OCI-LY1 (cell line): ENCODE results near the gene BEND3.
A peak's percentile ranks its signal among the peaks of the same experiment; 100 is the strongest.

ENCODE experiments used
- H2AFZ ChIP-seq: fragments of 200-600 bp; sonication (generic), shearing (Covaris generic); 2 replicates; pipeline ENCODE4 v1.6.0; 2014; ENCODE audit warnings: antibody characterized with exemption, mild to moderate bottlenecking, low read length
- H3F3A ChIP-seq: fragments of 200-600 bp; sonication (generic), shearing (Covaris generic); 2 replicates; pipeline ENCODE4 v1.6.0; 2014; ENCODE audit warnings: mild to moderate bottlenecking, antibody characterized with exemption, low read length, moderate library complexity; ENCODE audit not compliant: insufficient read depth
- H3K27ac ChIP-seq: fragments of 200-600 bp; sonication (generic); 2 replicates; pipeline ENCODE4 v1.5.1; 2014; ENCODE audit warnings: low read length, mixed run types, mild to moderate bottlenecking, low read depth; ENCODE audit not compliant: poor library complexity, severe bottlenecking
- H3K27me3 ChIP-seq: fragments of 200-600 bp; sonication (generic); 2 replicates; pipeline ENCODE4 v1.6.0; 2014; ENCODE audit warnings: antibody characterized with exemption, mild to moderate bottlenecking, low read length, moderate library complexity; ENCODE audit not compliant: insufficient read depth
- H3K36me3 ChIP-seq: fragments of 200-600 bp; sonication (generic); 2 replicates; pipeline ENCODE4 v1.6.1; 2014; ENCODE audit warnings: mild to moderate bottlenecking, antibody characterized with exemption, low read length, moderate library complexity, mixed read lengths; ENCODE audit not compliant: insufficient read depth
- H3K4me1 ChIP-seq: fragments of 200-600 bp; sonication (generic); 2 replicates; pipeline ENCODE4 v1.5.1; 2014; ENCODE audit warnings: mild to moderate bottlenecking, low read length, moderate library complexity; ENCODE audit not compliant: insufficient read depth, severe bottlenecking
- H3K4me2 ChIP-seq: fragments of 200-600 bp; sonication (generic), shearing (Covaris generic); 2 replicates; pipeline ENCODE4 v1.6.1; 2014; ENCODE audit warnings: low read length
- H3K4me3 ChIP-seq: fragments of 200-600 bp; sonication (generic); 2 replicates; pipeline ENCODE4 v1.5.1; 2014; ENCODE audit warnings: low read length, low read depth, mild to moderate bottlenecking, mixed read lengths; ENCODE audit not compliant: poor library complexity, severe bottlenecking
- H3K79me2 ChIP-seq: fragments of 200-600 bp; shearing (Covaris generic); 2 replicates; pipeline ENCODE4 v1.6.1; 2016; ENCODE audit warnings: mixed run types, low read length, mixed read lengths; ENCODE audit not compliant: insufficient read depth
- H3K9ac ChIP-seq: fragments of 200-600 bp; sonication (generic), shearing (Covaris generic); 2 replicates; pipeline ENCODE4 v1.6.1; 2014; ENCODE audit warnings: mild to moderate bottlenecking, low read length, mixed read lengths
- H3K9me2 ChIP-seq: fragments of 200-600 bp; sonication (generic), shearing (Covaris generic); 2 replicates; pipeline ENCODE4 v1.6.1; 2014; ENCODE audit warnings: low read depth, mild to moderate bottlenecking, low read length, mixed read lengths
- H3K9me3 ChIP-seq: fragments of 200-600 bp; shearing (Covaris generic); 2 replicates; pipeline ENCODE4 v1.6.1; 2014; ENCODE audit warnings: low read length, mixed read lengths
- H4K20me1 ChIP-seq: fragments of 200-600 bp; sonication (generic), shearing (Covaris generic); 2 replicates; pipeline ENCODE4 v1.6.0; 2016; ENCODE audit warnings: mild to moderate bottlenecking, low read length; ENCODE audit not compliant: insufficient read depth
- CTCF ChIP-seq: fragments of 200-600 bp; sonication (generic), shearing (Covaris generic); IDR thresholded peaks from 2 replicates; pipeline ENCODE4 v1.5.1; 2017; ENCODE audit warnings: mild to moderate bottlenecking, antibody characterized with exemption, low read length, moderate library complexity, mixed read lengths
- EZH2 ChIP-seq: fragments of 200-600 bp; sonication (generic), shearing (Covaris generic); IDR thresholded peaks from 2 replicates; pipeline ENCODE4 v1.8.0; 2017; ENCODE audit warnings: borderline replicate concordance, mixed run types, mild to moderate bottlenecking, antibody characterized with exemption, low read length, moderate library complexity, mixed read lengths

Gene BEND3

DNA sequence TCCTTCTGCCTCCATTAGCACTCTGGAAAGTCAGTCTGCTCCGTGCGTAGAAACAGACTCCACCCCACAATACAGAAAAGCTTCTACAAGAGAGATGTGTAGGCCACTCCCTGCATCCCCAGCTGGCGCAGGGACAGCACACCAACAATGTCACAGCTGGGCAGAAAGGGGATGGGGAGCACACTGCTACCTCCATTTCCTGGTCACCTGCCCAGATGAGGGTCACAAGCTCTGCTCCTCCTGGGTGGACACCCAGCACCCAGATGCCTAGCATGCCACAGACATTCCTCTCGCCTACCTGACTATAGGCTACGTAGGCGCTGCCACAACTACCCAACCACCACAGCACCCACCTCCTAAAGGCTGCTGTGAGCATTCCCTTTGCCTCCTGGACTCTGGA is 12.2 kb downstream of the BEND3 start:
- peak overlapping the region; percentile 92 for H3K27ac ChIP-seq
- H4K20me1 ChIP-seq: no peaks in the 10 kb centered on the region
- H3K4me3 ChIP-seq: peak overlapping the region; percentile 26
- no peak overlapping the region for H2AFZ ChIP-seq
- H3F3A ChIP-seq: no peaks in the 10 kb centered on the region; the same call in 1 of the 2 replicates
- no peaks in the 10 kb centered on the region for H3K9me2 ChIP-seq
- H3K9me3 ChIP-seq: no peaks in the 10 kb centered on the region
- peaks cover 12% of the 10 kb centered on the region; the same call in 1 of the 2 replicates for H3K36me3 ChIP-seq
- H3K27me3 ChIP-seq: no peaks in the 10 kb centered on the region
- H3K4me2 ChIP-seq: peak overlapping the region; percentile 48
- TF ChIP-seq EZH2 (no peak), CTCF (no peak)
- 0 out of 2 replicates have a peak, but pooled peaks cover 2% of the 10 kb centered on the region for H3K79me2 ChIP-seq
- peaks cover 82% of the 10 kb centered on the region for H3K4me1 ChIP-seq
- H3K9ac ChIP-seq: peak overlapping the region; percentile 47

GRCh38 chr6:107102414-107102805 is 12.9 kb downstream of the BEND3 start:
- no peak overlapping the region for H2AFZ ChIP-seq
- no peaks in the 10 kb centered on the region for H4K20me1 ChIP-seq
- TF ChIP-seq CTCF (no peak), EZH2 (no peak)
- peak overlapping the region; percentile 26 for H3K4me3 ChIP-seq
- no peaks in the 10 kb centered on the region for H3K9me2 ChIP-seq
- peaks cover 75% of the 10 kb centered on the region for H3K4me1 ChIP-seq
- peak overlapping the region; percentile 48 for H3K4me2 ChIP-seq
- H3K27ac ChIP-seq: peak overlapping the region; percentile 92
- peaks cover 17% of the 10 kb centered on the region; the same call in 1 of the 2 replicates for H3K36me3 ChIP-seq
- no peaks in the 10 kb centered on the region for H3K9me3 ChIP-seq
- no peaks in the 10 kb centered on the region; the same call in 1 of the 2 replicates for H3F3A ChIP-seq
- H3K27me3 ChIP-seq: no peaks in the 10 kb centered on the region
- 0 out of 2 replicates have a peak, but pooled peaks cover 2% of the 10 kb centered on the region for H3K79me2 ChIP-seq
- H3K9ac ChIP-seq: peak overlapping the region; percentile 47

DNA sequence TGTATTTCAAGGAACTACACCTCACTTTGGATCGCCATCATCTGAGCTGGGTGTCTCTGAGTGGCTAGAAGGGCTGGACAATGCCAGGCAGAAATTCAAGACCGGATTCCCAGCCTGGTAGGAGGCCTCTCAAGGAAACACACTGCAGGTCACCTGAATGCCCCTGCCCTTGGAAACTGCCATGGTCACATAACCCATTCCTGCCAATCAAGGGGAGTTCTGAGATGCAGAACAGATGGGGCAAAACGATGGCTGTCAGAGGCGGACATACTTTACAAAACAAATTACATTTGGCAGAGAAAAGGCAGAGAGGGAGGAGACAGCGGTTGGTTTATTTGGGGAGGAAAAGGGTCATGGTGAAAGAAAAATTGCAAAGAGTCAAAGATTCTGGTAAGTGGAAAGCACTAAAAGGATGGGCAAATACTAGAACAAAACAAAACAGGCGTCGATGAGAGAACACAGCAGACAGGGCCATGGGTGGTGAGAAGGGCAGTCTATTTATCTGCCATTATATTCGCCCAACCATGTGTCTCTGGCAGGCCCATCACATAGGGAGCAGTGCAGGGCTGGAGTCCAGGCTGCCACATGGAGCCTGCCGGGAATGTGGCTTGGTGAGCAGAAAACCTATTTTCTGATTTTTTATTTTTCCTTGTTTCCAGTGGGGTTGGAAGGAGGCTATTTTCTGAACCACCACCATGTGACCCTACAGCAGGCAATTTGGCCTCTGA is 13.5 kb downstream of the BEND3 start:
- Histone ChIP-seq H3K79me2 (0 out of 2 replicates have a peak, but pooled peaks cover 2% of the 10 kb centered on the region), H3K4me1 (peaks cover 70% of the 10 kb centered on the region), H3K36me3 (peaks cover 17% of the 10 kb centered on the region; the same call in 1 of the 2 replicates), H3K9me2 (no peaks in the 10 kb centered on the region), H3K4me3 (peak overlapping the region; percentile 26), H4K20me1 (no peaks in the 10 kb centered on the region), H3K9me3 (no peaks in the 10 kb centered on the region), H2AFZ (no peak overlapping the region), H3K4me2 (peak overlapping the region; percentile 48), H3K27ac (peak overlapping the region; percentile 92), H3F3A (no peaks in the 10 kb centered on the region; the same call in 1 of the 2 replicates), H3K27me3 (no peaks in the 10 kb centered on the region), H3K9ac (peak overlapping the region; percentile 47)
- no peak for TF ChIP-seq CTCF
- TF ChIP-seq EZH2: no peak
